WERI-Rb-1 (cell line): ENCODE measurements around the gene TBC1D17.

Experiments
- DNase-seq: peaks from one replicate; pipeline ENCODE4 v3.0.0-alpha.2; 2020
- H3K27ac ChIP-seq: fragments of 250-450 bp; sonication (Bioruptor Pico); 2 replicates; pipeline ENCODE4 v1.5.1; 2020; ENCODE audit warnings: mild to moderate bottlenecking, moderate library complexity
- H3K27me3 ChIP-seq: fragments of 250-450 bp; sonication (Bioruptor Pico); 2 replicates; pipeline ENCODE4 v1.5.1; 2021; ENCODE audit warnings: mild to moderate bottlenecking, low read depth, moderate library complexity; ENCODE audit not compliant: insufficient read depth, severe bottlenecking
- H3K36me3 ChIP-seq: fragments of 250-450 bp; sonication (Bioruptor Pico); 2 replicates; pipeline ENCODE4 v1.5.1; 2020; ENCODE audit warnings: mild to moderate bottlenecking, moderate library complexity
- H3K4me3 ChIP-seq: 2 replicates; pipeline ENCODE4 v1.5.1; 2011; ENCODE audit warnings: low read depth, mild to moderate bottlenecking, control low read depth, low read length
- H3K9me3 ChIP-seq: fragments of 250-450 bp; sonication (Bioruptor Pico); 2 replicates; pipeline ENCODE4 v1.5.1; 2021; ENCODE audit warnings: mild to moderate bottlenecking, moderate library complexity; ENCODE audit not compliant: severe bottlenecking
- CTCF ChIP-seq: IDR thresholded peaks from 2 replicates; pipeline ENCODE4 v1.5.1; 2011; ENCODE audit warnings: low read depth, mild to moderate bottlenecking, control low read depth, inconsistent platforms, low read length

The TBC1D17 gene

GRCh38 chr19:49833599-49833998 is 43.9 kb upstream of the TBC1D17 start:
- no peaks in the 10 kb centered on the region for H3K27me3 ChIP-seq
- H3K27ac ChIP-seq: no peak overlapping the region
- no peak for TF ChIP-seq CTCF
- no peak for DNase-seq
- no peaks in the 10 kb centered on the region for H3K9me3 ChIP-seq
- peaks cover 87% of the 10 kb centered on the region for H3K36me3 ChIP-seq
- no peak overlapping the region for H3K4me3 ChIP-seq

DNA sequence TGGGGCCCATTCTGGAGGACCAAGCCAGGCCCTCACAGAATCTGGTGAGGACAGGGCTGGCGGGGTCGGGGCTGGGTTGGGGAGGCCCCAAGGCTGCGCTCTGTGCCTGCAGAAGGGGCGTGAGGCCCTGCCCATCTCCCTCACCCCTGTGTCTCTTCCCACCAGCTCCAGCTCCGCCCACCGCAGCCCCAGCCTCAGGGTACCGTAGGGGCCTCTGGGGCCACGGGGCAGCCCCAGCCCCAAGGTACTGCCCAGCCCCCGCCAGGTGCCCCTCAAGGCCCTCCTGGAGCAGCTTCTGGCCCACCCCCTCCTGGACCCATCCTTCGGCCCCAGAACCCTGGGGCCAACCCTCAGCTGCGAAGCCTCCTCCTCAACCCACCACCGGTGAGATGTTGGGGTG is 41.9 kb upstream of the TBC1D17 start:
- no peak for DNase-seq
- Histone ChIP-seq H3K27me3 (no peaks in the 10 kb centered on the region), H3K36me3 (peaks cover 98% of the 10 kb centered on the region), H3K4me3 (no peak overlapping the region), H3K27ac (no peak overlapping the region), H3K9me3 (no peaks in the 10 kb centered on the region)
- TF ChIP-seq CTCF: no peak

DNA sequence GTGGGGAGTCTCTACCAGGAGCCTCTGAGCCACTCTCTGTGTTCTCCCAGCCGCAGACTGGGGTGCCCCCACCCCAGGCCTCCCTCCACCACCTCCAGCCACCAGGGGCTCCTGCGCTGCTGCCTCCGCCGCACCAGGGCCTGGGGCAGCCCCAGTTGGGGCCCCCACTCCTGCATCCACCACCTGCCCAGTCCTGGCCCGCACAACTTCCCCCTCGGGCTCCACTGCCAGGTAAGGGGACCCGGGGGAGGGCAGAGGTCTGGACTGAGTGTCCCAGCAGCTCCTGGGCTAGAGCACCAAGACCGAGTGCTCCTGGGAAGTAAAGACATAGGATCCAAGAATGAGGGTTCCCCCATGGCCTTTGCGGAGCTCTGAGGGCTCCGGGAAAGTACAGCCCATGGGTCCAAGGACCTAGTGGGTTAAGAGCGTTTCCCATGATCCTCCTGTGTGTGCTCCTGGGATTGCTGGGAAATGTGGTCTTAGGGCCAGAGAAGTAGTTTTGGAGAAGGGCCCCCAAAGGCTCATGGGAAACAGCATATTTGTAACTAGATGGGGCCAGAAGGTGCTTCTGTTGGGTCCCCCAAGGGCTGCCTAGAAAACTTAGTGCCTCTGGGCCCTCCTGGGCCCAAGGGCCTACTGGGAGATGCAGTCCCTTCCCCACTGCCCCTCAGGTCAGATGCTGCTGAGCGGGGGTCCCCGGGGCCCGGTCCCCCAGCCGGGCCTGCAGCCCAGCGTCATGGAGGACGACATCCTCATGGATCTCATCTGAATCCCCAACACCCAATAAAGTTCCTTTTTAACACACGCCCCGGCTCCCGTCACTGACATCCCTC is 41.1 kb upstream of the TBC1D17 start:
- no peaks in the 10 kb centered on the region for H3K27me3 ChIP-seq
- H3K9me3 ChIP-seq: no peaks in the 10 kb centered on the region
- H3K27ac ChIP-seq: no peak overlapping the region
- no peak overlapping the region for H3K4me3 ChIP-seq
- H3K36me3 ChIP-seq: peaks cover 95% of the 10 kb centered on the region
- no peak for DNase-seq
- TF ChIP-seq CTCF: no peak

DNA sequence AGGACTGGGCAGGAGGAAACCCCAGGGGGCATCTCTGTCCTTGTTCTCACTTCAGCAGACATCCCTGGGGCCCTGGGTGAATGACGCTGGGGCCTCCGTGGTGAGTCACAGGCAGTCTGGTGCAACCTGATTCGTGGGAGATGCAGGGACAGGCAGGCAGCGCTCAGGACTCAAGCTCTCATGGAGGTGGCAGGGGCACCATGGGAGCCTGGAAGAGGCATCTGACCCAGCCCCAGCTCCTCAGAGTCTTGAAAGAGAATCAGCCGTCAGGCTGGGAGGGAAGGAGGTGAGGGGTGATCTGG is 40.5 kb upstream of the TBC1D17 start:
- no peak for DNase-seq
- Histone ChIP-seq H3K9me3 (no peaks in the 10 kb centered on the region), H3K36me3 (peaks cover 90% of the 10 kb centered on the region), H3K4me3 (no peak overlapping the region), H3K27ac (no peak overlapping the region), H3K27me3 (no peaks in the 10 kb centered on the region)
- TF ChIP-seq CTCF: no peak

DNA sequence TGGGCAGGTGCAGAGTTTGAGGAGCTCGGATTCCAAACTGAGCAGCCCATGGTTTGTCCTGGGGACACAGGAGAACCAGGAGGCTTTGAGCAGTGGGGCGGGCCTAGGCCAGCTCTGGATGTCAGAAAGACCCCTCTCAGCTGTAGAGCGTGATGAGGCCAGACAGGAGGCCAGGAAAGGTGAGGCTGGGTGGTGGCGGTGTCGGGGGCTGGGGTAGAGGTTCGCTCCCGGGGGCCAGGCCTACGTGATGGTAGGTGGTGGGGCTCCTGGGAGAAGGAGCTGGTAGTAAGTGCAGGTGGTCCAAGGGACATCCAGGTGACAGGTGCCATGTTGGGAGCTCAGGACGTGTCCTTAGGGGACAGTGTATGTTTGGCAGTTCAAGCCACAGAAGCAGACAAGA is 40.1 kb upstream of the TBC1D17 start:
- DNase-seq: no peak
- Histone ChIP-seq H3K36me3 (peaks cover 85% of the 10 kb centered on the region), H3K27ac (no peak overlapping the region), H3K4me3 (no peak overlapping the region), H3K27me3 (no peaks in the 10 kb centered on the region), H3K9me3 (no peaks in the 10 kb centered on the region)
- no peak for TF ChIP-seq CTCF

DNA sequence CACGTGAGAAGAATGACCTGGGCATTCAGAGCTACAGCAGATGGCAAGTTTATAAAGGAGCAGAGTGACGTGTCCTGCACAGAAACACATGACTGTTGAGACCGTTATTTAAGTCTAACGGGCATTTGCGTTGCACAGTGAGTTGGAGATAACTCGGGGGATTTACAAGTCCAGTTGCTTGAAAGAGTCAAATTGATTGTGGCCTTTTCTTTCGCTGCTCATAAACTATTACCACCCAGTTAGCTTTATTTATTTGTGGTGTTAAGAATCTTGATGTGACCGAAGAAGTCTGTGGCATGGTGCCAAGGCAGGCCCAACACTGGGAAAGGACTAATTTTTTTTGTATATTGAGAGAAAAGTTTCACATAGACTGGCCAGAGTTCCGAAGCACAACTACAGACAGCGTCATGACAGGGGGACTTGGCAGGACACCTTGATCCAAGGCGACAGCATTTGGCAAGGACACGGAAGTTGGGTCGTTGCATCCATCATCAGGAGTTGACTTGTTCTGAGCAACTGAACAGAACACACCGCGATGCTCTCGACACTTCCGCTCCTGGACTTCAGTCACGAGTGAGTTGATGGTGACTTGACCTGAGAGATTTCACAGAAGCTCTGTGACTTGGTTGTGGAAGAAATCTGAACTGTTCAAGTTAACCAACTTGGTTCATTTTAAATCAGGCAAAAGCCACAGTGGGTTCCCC is 38.5 kb upstream of the TBC1D17 start:
- no peak for DNase-seq
- peaks cover 69% of the 10 kb centered on the region for H3K36me3 ChIP-seq
- H3K27me3 ChIP-seq: no peaks in the 10 kb centered on the region
- H3K27ac ChIP-seq: no peak overlapping the region
- no peak overlapping the region for H3K4me3 ChIP-seq
- H3K9me3 ChIP-seq: no peaks in the 10 kb centered on the region
- TF ChIP-seq CTCF: no peak
